ENCODE results near the gene ZFP92. TPM values are rescaled to one million over a fixed set of nuclear protein-coding genes. Genes with fewer than 3 reads are reported as not detected.

Gene ZFP92
- total RNA-seq, 2 experiments from 2014 or later, result 1.2 to 1.3 TPM

DNA sequence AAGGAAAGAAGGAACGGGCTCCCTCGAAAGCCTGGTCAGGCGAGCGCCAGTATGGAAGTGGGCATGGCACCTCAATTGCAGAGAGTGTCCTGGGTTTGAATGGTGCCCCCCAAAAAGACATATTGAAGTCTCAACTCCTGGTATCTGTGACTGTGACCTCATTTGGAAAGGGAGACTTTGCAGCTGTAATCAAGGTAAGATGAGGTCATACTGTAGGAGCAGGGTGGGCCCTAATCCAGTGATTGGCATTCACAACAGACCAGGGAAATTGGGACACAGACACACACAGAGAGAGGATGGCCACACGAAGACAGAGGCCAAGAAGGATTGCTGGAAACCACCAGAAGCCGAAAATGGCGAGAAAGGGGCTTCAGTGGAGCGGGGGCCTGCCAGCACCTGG lies 6.4 kb downstream of the ZFP92 start:
- H3K27ac Mint-ChIP-seq, result no peak overlapping the region
- TF ChIP-seq, protein P1, sequence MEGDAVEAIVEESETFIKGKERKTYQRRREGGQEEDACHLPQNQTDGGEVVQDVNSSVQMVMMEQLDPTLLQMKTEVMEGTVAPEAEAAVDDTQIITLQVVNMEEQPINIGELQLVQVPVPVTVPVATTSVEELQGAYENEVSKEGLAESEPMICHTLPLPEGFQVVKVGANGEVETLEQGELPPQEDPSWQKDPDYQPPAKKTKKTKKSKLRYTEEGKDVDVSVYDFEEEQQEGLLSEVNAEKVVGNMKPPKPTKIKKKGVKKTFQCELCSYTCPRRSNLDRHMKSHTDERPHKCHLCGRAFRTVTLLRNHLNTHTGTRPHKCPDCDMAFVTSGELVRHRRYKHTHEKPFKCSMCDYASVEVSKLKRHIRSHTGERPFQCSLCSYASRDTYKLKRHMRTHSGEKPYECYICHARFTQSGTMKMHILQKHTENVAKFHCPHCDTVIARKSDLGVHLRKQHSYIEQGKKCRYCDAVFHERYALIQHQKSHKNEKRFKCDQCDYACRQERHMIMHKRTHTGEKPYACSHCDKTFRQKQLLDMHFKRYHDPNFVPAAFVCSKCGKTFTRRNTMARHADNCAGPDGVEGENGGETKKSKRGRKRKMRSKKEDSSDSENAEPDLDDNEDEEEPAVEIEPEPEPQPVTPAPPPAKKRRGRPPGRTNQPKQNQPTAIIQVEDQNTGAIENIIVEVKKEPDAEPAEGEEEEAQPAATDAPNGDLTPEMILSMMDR (IDR thresholded peaks at IDR 0.05), result no peak
- ATAC-seq, result no peak
- H3K36me3 Mint-ChIP-seq (ENCODE audit: low read depth), result no peaks in the 10 kb centered on the region
- H3K27me3 Mint-ChIP-seq, result no peaks in the 10 kb centered on the region
- intact Hi-C loops (cut with micrococcal nuclease), result no loop called here
- H3K4me1 Mint-ChIP-seq (ENCODE audit: low read depth), result no peaks in the 10 kb centered on the region
- H3K4me3 Mint-ChIP-seq, result no peak overlapping the region
- CTCF ChIA-PET, result interaction anchor here (1.5 kb wide), 1 partner anchor 43 kb away, joined by 3 read pairs; no protein-coding TSS in a partner anchor
- H3K9me3 Mint-ChIP-seq, result no peaks in the 10 kb centered on the region
- POLR2A ChIA-PET, result no interaction called here
- no peak for DNase-seq

DNA sequence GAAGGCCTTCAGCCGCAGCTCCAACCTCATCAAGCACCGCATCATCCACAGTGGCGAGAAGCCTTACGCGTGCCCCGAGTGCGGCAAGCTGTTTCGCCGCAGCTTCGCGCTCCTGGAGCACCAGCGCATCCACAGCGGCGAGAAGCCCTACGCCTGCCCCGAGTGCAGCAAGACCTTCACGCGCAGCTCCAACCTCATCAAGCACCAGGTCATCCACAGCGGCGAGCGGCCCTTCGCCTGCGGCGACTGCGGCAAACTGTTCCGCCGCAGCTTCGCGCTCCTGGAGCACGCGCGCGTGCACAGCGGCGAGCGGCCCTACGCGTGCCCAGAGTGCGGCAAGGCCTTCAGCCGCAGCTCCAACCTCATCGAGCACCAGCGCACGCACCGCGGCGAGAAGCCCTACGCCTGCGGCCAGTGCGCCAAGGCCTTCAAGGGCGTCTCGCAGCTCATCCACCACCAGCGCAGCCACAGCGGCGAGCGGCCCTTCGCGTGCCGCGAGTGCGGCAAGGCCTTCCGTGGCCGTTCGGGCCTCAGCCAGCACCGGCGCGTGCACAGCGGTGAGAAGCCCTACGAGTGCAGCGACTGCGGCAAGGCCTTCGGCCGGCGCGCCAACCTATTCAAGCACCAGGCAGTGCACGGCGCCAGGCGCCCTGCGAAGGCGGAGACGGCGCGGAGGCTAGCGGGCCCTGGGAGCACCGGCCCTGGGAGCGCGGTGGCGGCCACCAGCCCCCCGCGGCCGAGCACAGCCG lies 9.8 kb downstream of the ZFP92 start:
- Mint-ChIP-seq H3K27ac (no peak overlapping the region), H3K27me3 (no peaks in the 10 kb centered on the region), H3K4me1 (ENCODE audit: low read depth) (no peaks in the 10 kb centered on the region), H3K9me3 (no peaks in the 10 kb centered on the region), H3K36me3 (ENCODE audit: low read depth) (no peaks in the 10 kb centered on the region), H3K4me3 (no peak overlapping the region)
- TF ChIP-seq, protein P1 (IDR thresholded peaks at IDR 0.05), result no peak
- intact Hi-C loops (cut with micrococcal nuclease), result no loop called here
- DNase-seq (no peak), ATAC-seq (no peak)
- CTCF ChIA-PET, result no interaction called here
- POLR2A ChIA-PET, result no interaction called here

DNA sequence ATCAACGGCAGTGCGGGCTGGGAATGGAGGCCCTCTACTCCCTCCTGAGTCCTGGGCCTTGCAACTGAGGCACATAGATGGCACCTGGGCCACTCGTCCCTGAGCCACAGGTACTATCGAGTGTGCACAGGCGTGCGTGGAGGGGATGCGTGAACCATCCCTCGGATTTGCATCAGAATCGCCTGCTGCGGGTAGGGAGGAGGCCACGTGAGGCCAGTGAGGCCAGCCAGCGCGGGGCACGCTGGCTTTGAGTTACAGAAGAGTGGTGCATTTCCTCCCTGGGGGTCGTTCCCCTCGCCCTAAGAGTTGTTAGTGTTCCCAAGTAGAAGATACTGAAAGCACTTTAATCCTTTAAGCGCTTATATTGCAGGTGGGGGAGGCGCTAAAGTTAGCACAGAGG lies 10.6 kb downstream of the ZFP92 start:
- DNase-seq (no peak), ATAC-seq (no peak)
- H3K4me3 Mint-ChIP-seq, result no peak overlapping the region
- H3K27ac Mint-ChIP-seq, result no peak overlapping the region
- H3K9me3 Mint-ChIP-seq, result no peaks in the 10 kb centered on the region
- ChIA-PET POLR2A (no interaction called here), CTCF (no interaction called here)
- intact Hi-C loops (cut with micrococcal nuclease), result no loop called here
- no peaks in the 10 kb centered on the region for H3K27me3 Mint-ChIP-seq
- H3K4me1 Mint-ChIP-seq (ENCODE audit: low read depth), result no peaks in the 10 kb centered on the region
- no peaks in the 10 kb centered on the region for H3K36me3 Mint-ChIP-seq (ENCODE audit: low read depth)
- TF ChIP-seq, protein P1 (IDR thresholded peaks at IDR 0.05), result no peak

DNA sequence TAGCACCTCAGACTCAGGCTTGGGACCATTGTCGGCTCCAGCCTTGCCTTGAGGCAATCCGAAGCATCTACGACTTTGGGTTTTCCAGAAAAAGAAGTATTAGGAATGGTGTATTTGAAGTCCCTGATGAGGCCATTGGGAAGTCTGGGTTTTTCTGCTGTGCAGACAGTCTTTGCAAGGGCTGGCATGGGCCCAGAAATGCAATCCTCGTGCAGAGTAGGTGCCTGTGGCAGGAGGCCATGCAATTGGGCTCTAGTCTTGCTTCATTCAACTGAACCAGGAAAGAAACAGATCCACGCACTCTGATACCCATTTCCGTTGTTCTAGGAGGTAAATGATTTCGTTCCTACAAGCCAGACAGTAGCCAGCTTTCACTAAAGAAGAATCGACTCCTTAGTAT lies 12.4 kb downstream of the ZFP92 start:
- POLR2A ChIA-PET, result no interaction called here
- intact Hi-C loops (cut with micrococcal nuclease), result no loop called here
- ATAC-seq (no peak), DNase-seq (no peak)
- TF ChIP-seq, protein P1 (IDR thresholded peaks at IDR 0.05), result no peak
- CTCF ChIA-PET, result no interaction called here
- Mint-ChIP-seq H3K4me1 (ENCODE audit: low read depth) (no peaks in the 10 kb centered on the region), H3K27me3 (no peaks in the 10 kb centered on the region), H3K9me3 (peaks cover 3% of the 10 kb centered on the region), H3K36me3 (ENCODE audit: low read depth) (no peaks in the 10 kb centered on the region), H3K4me3 (no peak overlapping the region), H3K27ac (no peak overlapping the region)

DNA sequence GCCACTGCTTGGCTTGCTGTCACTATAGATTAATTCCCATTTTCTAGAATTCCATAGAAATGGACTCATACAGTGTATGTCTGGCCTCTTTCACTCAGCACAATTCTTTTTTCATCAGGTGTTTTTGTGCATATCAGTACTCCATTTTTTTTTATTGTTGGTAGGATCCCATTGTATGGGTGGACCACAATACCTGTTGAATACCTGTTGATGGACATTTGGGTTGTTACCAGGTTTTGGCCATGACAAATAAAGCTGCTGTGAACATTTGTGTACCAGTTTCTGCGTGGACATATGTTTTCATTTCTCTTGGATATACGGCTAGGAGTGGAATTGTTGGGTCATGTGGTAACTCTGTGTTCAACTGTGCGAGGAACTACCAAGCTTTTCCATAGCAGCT lies 14.9 kb downstream of the ZFP92 start:
- Mint-ChIP-seq H3K36me3 (ENCODE audit: low read depth) (no peaks in the 10 kb centered on the region), H3K4me3 (no peak overlapping the region), H3K4me1 (ENCODE audit: low read depth) (no peaks in the 10 kb centered on the region), H3K27me3 (peaks cover 2% of the 10 kb centered on the region), H3K9me3 (peaks cover 3% of the 10 kb centered on the region), H3K27ac (no peak overlapping the region)
- DNase-seq, result no peak
- intact Hi-C loops (cut with micrococcal nuclease), result no loop called here
- TF ChIP-seq, protein P1 (IDR thresholded peaks at IDR 0.05), result no peak
- no peak for ATAC-seq
- POLR2A ChIA-PET, result no interaction called here
- CTCF ChIA-PET, result no interaction called here
